K562 (cell line): Measurements from ENCODE around the gene ADNP. TPM values are rescaled to one million over a fixed set of nuclear protein-coding genes. Genes with fewer than 3 reads are reported as not detected.

Source experiments
- BHLHE40 ChIP-seq: IDR thresholded peaks from 2 replicates; pipeline ENCODE4 v1.6.1; 2011; ENCODE audit warnings: low read length, improper control_type of control experiment
- CHD4 ChIP-seq: fragments of 200-600 bp; sonication (generic); IDR thresholded peaks from 3 replicates; pipeline ENCODE4 v1.6.1; 2012; ENCODE audit warnings: low read depth, mild to moderate bottlenecking, mixed read lengths, low read length, inconsistent platforms; ENCODE audit not compliant: insufficient read depth, insufficient replicate concordance, poor library complexity, severe bottlenecking
- DEAF1 ChIP-seq: fragments of 450-650 bp; formaldehyde crosslinking; IDR thresholded peaks from 2 replicates; pipeline ENCODE4 v1.4.0; 2020; ENCODE audit warnings: mild to moderate bottlenecking, moderate library complexity
- EGR1 ChIP-seq: fragments of 450-650 bp; conservative IDR thresholded peaks from 2 replicates; pipeline ENCODE4 v1.6.1; 2017; ENCODE audit warnings: mild to moderate bottlenecking
- HDAC1 ChIP-seq, 2 experiments: fragments of 450-650 bp; IDR thresholded peaks; 2 replicates each; pipeline ENCODE4 v1.6.1; 2016 to 2017; ENCODE audit warnings: inconsistent platforms in 1 of 2, mild to moderate bottlenecking in 1 of 2, moderate library complexity in 1 of 2
- HMG20A ChIP-seq: fragments of 450-650 bp; formaldehyde crosslinking; conservative IDR thresholded peaks from 2 replicates; pipeline ENCODE4 v1.4.0; 2020; ENCODE audit warnings: mild to moderate bottlenecking, mixed read lengths
- MYNN ChIP-seq, 2 experiments: sonication (generic); formaldehyde crosslinking in 1 of 2; IDR thresholded peaks; 2 replicates each; pipeline versions ENCODE4 v1.5.0 to v1.6.1; 2016 to 2020; ENCODE audit warnings: antibody characterized with exemption in 1 of 2, missing genetic modification reagents in 1 of 2
- POLR2G ChIP-seq: fragments of 200-400 bp; formaldehyde crosslinking; IDR thresholded peaks from 2 replicates; pipeline ENCODE4 v1.6.1; 2017; ENCODE audit warnings: low read depth, mild to moderate bottlenecking, antibody characterized with exemption, low read length, moderate library complexity
- PRPF4 ChIP-seq: fragments of 200-400 bp; formaldehyde crosslinking; IDR thresholded peaks from one replicate; pipeline ENCODE4 v1.6.1; 2017; ENCODE audit warnings: low read length, low read depth, mild to moderate bottlenecking; ENCODE audit not compliant: insufficient read depth, poor library complexity, severe bottlenecking
- RB1 ChIP-seq: fragments of 450-650 bp; IDR thresholded peaks from 2 replicates; pipeline ENCODE4 v1.6.1; 2017; ENCODE audit warnings: low read depth, mild to moderate bottlenecking
- TFAM ChIP-seq: fragments of 250-450 bp; sonication (Bioruptor Pico); conservative IDR thresholded peaks from 2 replicates; pipeline ENCODE4 v1.5.0; 2021; ENCODE audit warnings: mild to moderate bottlenecking, moderate library complexity
- UBTF ChIP-seq, 2 experiments: IDR thresholded peaks; 2 replicates each; pipeline ENCODE4 v1.6.1; 2012; ENCODE audit warnings: improper control_type of control experiment in 2 of 2, low read depth in 2 of 2, low read length in 2 of 2, borderline replicate concordance in 1 of 2
- ZBTB7A ChIP-seq: IDR thresholded peaks from 2 replicates; pipeline ENCODE4 v1.6.1; 2011; ENCODE audit warnings: low read depth, mild to moderate bottlenecking, low read length, moderate library complexity, borderline replicate concordance; ENCODE audit not compliant: control insufficient read depth
- ZFX ChIP-seq: sonication (generic); formaldehyde crosslinking; IDR thresholded peaks from 2 replicates; pipeline ENCODE4 v1.8.0; 2022; ENCODE audit warnings: mild to moderate bottlenecking, missing genetic modification reagents, moderate library complexity
- ZNF431 ChIP-seq: sonication (generic); formaldehyde crosslinking; IDR thresholded peaks from 2 replicates; pipeline ENCODE4 v1.8.0; 2022; ENCODE audit warnings: mild to moderate bottlenecking, missing genetic modification reagents
- polyA plus RNA-seq, 8 experiments: library from polyadenylated mRNA; depleted of rRNA in 4 of 8; stranded (reverse) in 5 of 8; unstranded in 3 of 8; fragments of >200 nt; fragmentation: Nextera tagmentation in 2 of 8; fragmentation: Illumina TruSeq in 1 of 8; extraction: Ambion mirVana in 2 of 8; extraction: Trizol in 1 of 8; gene quantifications; 2 replicates each; pipeline versions ENCODE4 v1.2.1 to v1.2.3, GENCODE V29; 2011 to 2014; ENCODE audit warnings: inconsistent platforms in 1 of 8, missing spikeins in 1 of 8
- total RNA-seq, 7 experiments: library from RNA; depleted of rRNA in 6 of 7; stranded (reverse); fragments of >200 nt in 6 of 7; fragmentation: Illumina TruSeq in 2 of 7; extraction: Trizol in 2 of 7; gene quantifications; 2 replicates each; pipeline versions ENCODE4 v1.2.1 to v1.2.3, GENCODE V29; 2011 to 2021; ENCODE audit warnings: low replicate concordance in 1 of 7
- TF ChIP-seq, protein P1 (sequence below): fragments of 450-650 bp; IDR thresholded peaks from 2 replicates; pipeline ENCODE4 v1.6.1; 2017; ENCODE audit warnings: antibody characterized with exemption
- TF ChIP-seq, protein P2 (sequence below): sonication (generic); formaldehyde crosslinking; IDR thresholded peaks from 2 replicates; pipeline ENCODE4 v1.8.0; 2022; ENCODE audit warnings: mild to moderate bottlenecking, low read depth, missing genetic modification reagents
- TF ChIP-seq, protein P3 (sequence below): fragments of 250-450 bp; sonication (Bioruptor Pico); IDR thresholded peaks from 2 replicates; pipeline ENCODE4 v1.4.0; 2020

ADNP gene
- total and polyA plus RNA-seq, 9 of the 15 experiments (the other 6 are each of a cell fraction or from before 2014, with no cell fraction given): 17.8 to 59.9 (median 25.3) TPM

- TF ChIP-seq, protein P1, sequence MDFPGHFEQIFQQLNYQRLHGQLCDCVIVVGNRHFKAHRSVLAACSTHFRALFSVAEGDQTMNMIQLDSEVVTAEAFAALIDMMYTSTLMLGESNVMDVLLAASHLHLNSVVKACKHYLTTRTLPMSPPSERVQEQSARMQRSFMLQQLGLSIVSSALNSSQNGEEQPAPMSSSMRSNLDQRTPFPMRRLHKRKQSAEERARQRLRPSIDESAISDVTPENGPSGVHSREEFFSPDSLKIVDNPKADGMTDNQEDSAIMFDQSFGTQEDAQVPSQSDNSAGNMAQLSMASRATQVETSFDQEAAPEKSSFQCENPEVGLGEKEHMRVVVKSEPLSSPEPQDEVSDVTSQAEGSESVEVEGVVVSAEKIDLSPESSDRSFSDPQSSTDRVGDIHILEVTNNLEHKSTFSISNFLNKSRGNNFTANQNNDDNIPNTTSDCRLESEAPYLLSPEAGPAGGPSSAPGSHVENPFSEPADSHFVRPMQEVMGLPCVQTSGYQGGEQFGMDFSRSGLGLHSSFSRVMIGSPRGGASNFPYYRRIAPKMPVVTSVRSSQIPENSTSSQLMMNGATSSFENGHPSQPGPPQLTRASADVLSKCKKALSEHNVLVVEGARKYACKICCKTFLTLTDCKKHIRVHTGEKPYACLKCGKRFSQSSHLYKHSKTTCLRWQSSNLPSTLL: no peak
- TF ChIP-seq UBTF (IDR thresholded peaks at IDR 0.05; ENCODE audit: borderline replicate concordance in 1 of 2, low read depth in 2 of 2, low read length in 2 of 2): 0 out of 4 replicates have a peak, but pooled peaks of 1 of the 2 experiments have one; percentile 8
- TF ChIP-seq EGR1: no peak
- TF ChIP-seq HMG20A: no peak
- no peak for TF ChIP-seq PRPF4
- TF ChIP-seq ZFX (CRISPR knock-in tag): peak; percentile 8
- TF ChIP-seq CHD4: no peak
- TF ChIP-seq, protein P2, sequence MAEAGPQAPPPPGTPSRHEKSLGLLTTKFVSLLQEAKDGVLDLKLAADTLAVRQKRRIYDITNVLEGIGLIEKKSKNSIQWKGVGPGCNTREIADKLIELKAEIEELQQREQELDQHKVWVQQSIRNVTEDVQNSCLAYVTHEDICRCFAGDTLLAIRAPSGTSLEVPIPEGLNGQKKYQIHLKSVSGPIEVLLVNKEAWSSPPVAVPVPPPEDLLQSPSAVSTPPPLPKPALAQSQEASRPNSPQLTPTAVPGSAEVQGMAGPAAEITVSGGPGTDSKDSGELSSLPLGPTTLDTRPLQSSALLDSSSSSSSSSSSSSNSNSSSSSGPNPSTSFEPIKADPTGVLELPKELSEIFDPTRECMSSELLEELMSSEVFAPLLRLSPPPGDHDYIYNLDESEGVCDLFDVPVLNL (CRISPR knock-in tag): no peak
- TF ChIP-seq MYNN (IDR thresholded peaks at IDR 0.05): no peak
- no peak for TF ChIP-seq MYNN (CRISPR knock-in tag; IDR thresholded peaks at IDR 0.05)
- peak; percentile 67; the same call in 1 of the 2 replicates for TF ChIP-seq ZBTB7A
- no peak for TF ChIP-seq TFAM (CRISPR knock-in tag)
- no peak for TF ChIP-seq BHLHE40
- TF ChIP-seq, protein P3, sequence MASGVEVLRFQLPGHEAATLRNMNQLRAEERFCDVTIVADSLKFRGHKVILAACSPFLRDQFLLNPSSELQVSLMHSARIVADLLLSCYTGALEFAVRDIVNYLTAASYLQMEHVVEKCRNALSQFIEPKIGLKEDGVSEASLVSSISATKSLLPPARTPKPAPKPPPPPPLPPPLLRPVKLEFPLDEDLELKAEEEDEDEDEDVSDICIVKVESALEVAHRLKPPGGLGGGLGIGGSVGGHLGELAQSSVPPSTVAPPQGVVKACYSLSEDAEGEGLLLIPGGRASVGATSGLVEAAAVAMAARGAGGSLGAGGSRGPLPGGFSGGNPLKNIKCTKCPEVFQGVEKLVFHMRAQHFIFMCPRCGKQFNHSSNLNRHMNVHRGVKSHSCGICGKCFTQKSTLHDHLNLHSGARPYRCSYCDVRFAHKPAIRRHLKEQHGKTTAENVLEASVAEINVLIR (CRISPR knock-in tag): no peak
- TF ChIP-seq ZNF431 (CRISPR knock-in tag): no peak
- no peak for TF ChIP-seq DEAF1
- TF ChIP-seq RB1: peak; percentile 15; the same call in 1 of the 2 replicates
- TF ChIP-seq POLR2G: peak; percentile 44; the same call in 1 of the 2 replicates
- no peak for TF ChIP-seq HDAC1 (IDR thresholded peaks at IDR 0.05)
These were observed 880 bp downstream of the ADNP start (continued) for GRCh38 chr20:50930139-50930975.
